SK-N-MC (cell line): Measurements from ENCODE around the gene SLC25A42.

ENCODE experiments used
- EZH2 ChIP-seq: fragments of 200-600 bp; sonication (generic); IDR thresholded peaks from one replicate; pipeline ENCODE4 v1.6.1; 2017; ENCODE audit warnings: antibody characterized with exemption
- POLR2AphosphoS5 ChIP-seq: IDR thresholded peaks from 2 replicates; pipeline ENCODE4 v1.6.1; 2012; ENCODE audit warnings: mild to moderate bottlenecking, low read depth, low read length, borderline replicate concordance

DNA sequence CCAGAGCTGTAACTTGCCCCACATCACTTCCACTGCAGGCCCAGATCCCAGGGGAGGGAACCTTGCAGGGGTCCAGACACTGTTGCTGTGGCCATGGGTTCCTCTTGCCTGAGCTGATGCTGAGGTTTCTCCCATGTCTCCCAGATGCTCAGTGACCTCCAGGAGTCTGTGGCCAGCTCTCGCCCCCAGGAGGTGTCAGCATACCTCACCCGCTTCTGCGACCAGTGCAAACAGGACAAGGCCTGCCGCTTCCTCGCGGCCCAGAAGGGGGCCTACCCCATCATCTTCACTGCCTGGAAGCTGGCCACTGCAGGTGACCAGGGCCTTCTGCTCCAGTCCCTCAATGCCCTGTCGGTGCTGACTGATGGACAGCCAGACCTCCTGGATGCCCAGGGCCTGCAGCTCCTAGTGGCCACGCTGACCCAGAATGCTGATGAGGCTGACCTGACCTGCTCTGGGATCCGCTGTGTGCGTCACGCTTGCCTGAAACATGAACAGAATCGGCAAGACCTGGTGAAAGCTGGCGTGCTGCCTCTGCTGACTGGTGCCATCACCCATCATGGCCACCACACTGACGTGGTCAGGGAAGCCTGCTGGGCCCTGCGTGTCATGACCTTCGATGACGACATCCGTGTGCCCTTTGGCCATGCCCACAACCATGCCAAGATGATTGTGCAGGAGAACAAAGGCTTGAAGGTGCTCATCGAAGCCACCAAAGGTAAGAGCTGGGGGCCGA is 12.1 kb upstream of the SLC25A42 start:
- no peak for TF ChIP-seq EZH2
- TF ChIP-seq POLR2AphosphoS5, result no peak
